Mesothelial cell of epicardium (in vitro differentiated cells): ENCODE measurements around the gene EFS. TPM values are rescaled to one million over a fixed set of nuclear protein-coding genes. Genes with fewer than 3 reads are reported as not detected.

ENCODE experiments used
- DNase-seq, 2 experiments: peaks; one replicate each; pipeline ENCODE4 v3.0.0; 2021; ENCODE audit warnings: low spot score in 2 of 2; ENCODE audit not compliant: unreplicated experiment in 2 of 2
- H3K27ac Mint-ChIP-seq: 2 replicates; pipeline ENCODE4 v1.8.0; 2021; ENCODE audit warnings: mixed read lengths
- H3K27me3 Mint-ChIP-seq: 2 replicates; pipeline ENCODE4 v1.8.0; 2021; ENCODE audit warnings: low read depth, mixed read lengths
- H3K36me3 Mint-ChIP-seq: 2 replicates; pipeline ENCODE4 v1.8.0; 2021; ENCODE audit warnings: mixed read lengths
- H3K4me1 Mint-ChIP-seq: 2 replicates; pipeline ENCODE4 v1.8.0; 2021; ENCODE audit warnings: mixed read lengths
- H3K4me3 Mint-ChIP-seq: 2 replicates; pipeline ENCODE4 v1.8.0; 2021; ENCODE audit warnings: mild to moderate bottlenecking, moderate library complexity, mixed read lengths
- H3K9me3 Mint-ChIP-seq: 2 replicates; pipeline ENCODE4 v1.8.0; 2021; ENCODE audit warnings: mixed read lengths
- microRNA-seq: library from miRNA; unstranded; fragments of <30 nt; microRNA quantifications from one replicate; pipeline ENCODE4 v1.2.0, GENCODE V29; 2021; ENCODE audit warnings: inconsistent platforms, mixed read lengths
- total RNA-seq: library from RNA; stranded (reverse); gene quantifications from 3 replicates; pipeline ENCODE4 v1.2.1, GENCODE V29; 2021
- TF ChIP-seq, protein P1 (sequence below): fragments of 200-600 bp; sonication (generic); IDR thresholded peaks from one replicate; pipeline ENCODE4 v1.5.0; 2021; ENCODE audit warnings: antibody characterized with exemption; ENCODE audit not compliant: unreplicated experiment

Gene EFS
- total RNA-seq, 1 donor from 2014 or later, result 81.2 TPM

GRCh38 chr14:23307687-23308644 lies 57.0 kb downstream of the EFS start:
- TF ChIP-seq, protein P1, sequence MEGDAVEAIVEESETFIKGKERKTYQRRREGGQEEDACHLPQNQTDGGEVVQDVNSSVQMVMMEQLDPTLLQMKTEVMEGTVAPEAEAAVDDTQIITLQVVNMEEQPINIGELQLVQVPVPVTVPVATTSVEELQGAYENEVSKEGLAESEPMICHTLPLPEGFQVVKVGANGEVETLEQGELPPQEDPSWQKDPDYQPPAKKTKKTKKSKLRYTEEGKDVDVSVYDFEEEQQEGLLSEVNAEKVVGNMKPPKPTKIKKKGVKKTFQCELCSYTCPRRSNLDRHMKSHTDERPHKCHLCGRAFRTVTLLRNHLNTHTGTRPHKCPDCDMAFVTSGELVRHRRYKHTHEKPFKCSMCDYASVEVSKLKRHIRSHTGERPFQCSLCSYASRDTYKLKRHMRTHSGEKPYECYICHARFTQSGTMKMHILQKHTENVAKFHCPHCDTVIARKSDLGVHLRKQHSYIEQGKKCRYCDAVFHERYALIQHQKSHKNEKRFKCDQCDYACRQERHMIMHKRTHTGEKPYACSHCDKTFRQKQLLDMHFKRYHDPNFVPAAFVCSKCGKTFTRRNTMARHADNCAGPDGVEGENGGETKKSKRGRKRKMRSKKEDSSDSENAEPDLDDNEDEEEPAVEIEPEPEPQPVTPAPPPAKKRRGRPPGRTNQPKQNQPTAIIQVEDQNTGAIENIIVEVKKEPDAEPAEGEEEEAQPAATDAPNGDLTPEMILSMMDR, result no peak
- Mint-ChIP-seq H3K4me3 (peak overlapping the region; percentile 95), H3K9me3 (no peaks in the 10 kb centered on the region), H3K27me3 (no peaks in the 10 kb centered on the region), H3K27ac (peak overlapping the region; percentile 94), H3K36me3 (peaks cover 8% of the 10 kb centered on the region), H3K4me1 (peaks cover 31% of the 10 kb centered on the region)
- DNase-seq, result no peak

DNA sequence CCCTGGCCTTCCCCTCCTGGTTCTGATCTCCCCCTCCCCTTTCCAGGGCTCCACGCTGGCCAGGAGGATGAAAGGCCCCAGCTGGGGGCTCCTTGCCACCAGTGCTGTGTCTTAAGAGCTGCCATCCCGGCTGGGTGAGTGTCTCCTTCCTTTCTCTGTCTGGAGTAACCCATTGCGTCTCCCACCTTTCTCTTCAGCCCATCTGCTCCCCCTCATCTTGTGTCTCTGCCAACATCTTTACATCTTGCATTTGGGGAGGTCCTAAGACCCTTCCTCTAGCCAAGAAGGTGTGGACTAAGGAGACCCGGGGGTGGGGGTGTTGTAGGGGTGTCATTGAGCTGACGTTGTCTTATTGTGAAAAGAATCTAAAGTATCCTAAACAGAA lies 57.8 kb downstream of the EFS start:
- TF ChIP-seq, protein P1, result no peak
- Mint-ChIP-seq H3K27ac (peak overlapping the region; percentile 94), H3K27me3 (no peaks in the 10 kb centered on the region), H3K9me3 (no peaks in the 10 kb centered on the region), H3K4me1 (peaks cover 31% of the 10 kb centered on the region), H3K4me3 (peak overlapping the region; percentile 95), H3K36me3 (peaks cover 3% of the 10 kb centered on the region)
- no peak for DNase-seq

GRCh38 chr14:23306412-23307145 lies 58.4 kb downstream of the EFS start, which contains the start of gene BCL2L2:
Gene BCL2L2, plus strand, starts transcription at chr14:23306833. Its CDS starts 935 bp downstream, at chr14:23307768.
- peak within 1 kb of the TSS; percentile 95 for H3K4me3 Mint-ChIP-seq
- H3K9me3 Mint-ChIP-seq, result no peaks in the 10 kb centered on the region
- peaks cover 3% of the 10 kb centered on the region for H3K36me3 Mint-ChIP-seq
- TF ChIP-seq, protein P1, result no peak
- DNase-seq, result peak; percentile 73 to 87
- no peaks in the 10 kb centered on the region for H3K27me3 Mint-ChIP-seq
- peaks cover 31% of the 10 kb centered on the region for H3K4me1 Mint-ChIP-seq
- H3K27ac Mint-ChIP-seq, result peak within 1 kb of the TSS; percentile 94

Small RNA genes lying within 50 kb of the gene (microRNA-seq; reads per million reads assigned to microRNA genes)
- gene MIR208A, result 1.2 reads per million

Other genes with a start within 250 kb of the EFS start
- gene CEBPE, start 245.9 kb downstream of the EFS start, total RNA-seq, result not detected in 3 replicates
- 52.5 to 62.3 TPM (median 58.7 TPM) in 3 replicates for gene SLC7A8, start 181.5 kb downstream of the EFS start, total RNA-seq
- not detected in 3 replicates for gene RNF212B, start 127.2 kb downstream of the EFS start, total RNA-seq
- gene HOMEZ, start 79.0 kb downstream of the EFS start, total RNA-seq, result 11.9 to 14.4 TPM (median 13.7 TPM) in 3 replicates
- gene PPP1R3E, start 62.3 kb downstream of the EFS start, total RNA-seq, result 9.3 to 11.5 TPM (median 10.7 TPM) in 3 replicates
- 27.1 to 30.1 TPM (median 27.9 TPM) in 3 replicates for gene BCL2L2, start 58.3 kb downstream of the EFS start, total RNA-seq
- 354 to 362 TPM (median 361 TPM) in 3 replicates for gene PABPN1, start 43.7 kb downstream of the EFS start, total RNA-seq
- gene SLC22A17, start 12.3 kb downstream of the EFS start, total RNA-seq, result 47.7 to 50.5 TPM (median 49.0 TPM) in 3 replicates
- gene IL25, start 7.6 kb upstream of the EFS start, total RNA-seq, result not detected in 3 replicates
- gene CMTM5, start 11.9 kb upstream of the EFS start, total RNA-seq, result 0.29 TPM in 1 of 3 replicates, not detected in the others
- not detected in 3 replicates for gene MYH6, start 43.1 kb upstream of the EFS start, total RNA-seq
- gene MYH7, start 70.5 kb upstream of the EFS start, total RNA-seq, result not detected in 3 replicates
- 49.9 to 51.2 TPM (median 51.2 TPM) in 3 replicates for gene NGDN, start 104.5 kb upstream of the EFS start, total RNA-seq
- gene ZFHX2, start 186.6 kb upstream of the EFS start, total RNA-seq, result 9.8 to 14.4 TPM (median 13.7 TPM) in 3 replicates
- gene THTPA, start 191.1 kb upstream of the EFS start, total RNA-seq, result 13.9 to 17.7 TPM (median 15.2 TPM) in 3 replicates
- 268 to 271 TPM (median 269 TPM) in 3 replicates for gene AP1G2, start 202.6 kb upstream of the EFS start, total RNA-seq
- 6.4 to 7.4 TPM (median 7.3 TPM) in 3 replicates for gene JPH4, start 213.6 kb upstream of the EFS start, total RNA-seq